Brain microvascular endothelial cell (primary cell): Measurements from ENCODE around the gene NR3C1.
A peak's percentile ranks its signal among the peaks of the same experiment; 100 is the strongest.

Experiments used
- DNase-seq: peaks from one replicate; pipeline ENCODE4 v3.0.0-alpha.2; 2020
- H3K27ac ChIP-seq: fragments of 250-450 bp; sonication (Bioruptor Pico); 2 replicates; pipeline ENCODE4 v1.5.1; 2020; ENCODE audit warnings: mild to moderate bottlenecking, moderate library complexity
- H3K27me3 ChIP-seq: fragments of 250-450 bp; sonication (Bioruptor Pico); replicated peaks from 2 replicates; pipeline ENCODE4 v1.5.1; 2020; ENCODE audit warnings: mild to moderate bottlenecking
- H3K36me3 ChIP-seq: fragments of 250-450 bp; sonication (Bioruptor Pico); replicated peaks from 2 replicates; pipeline ENCODE4 v1.5.1; 2020; ENCODE audit warnings: mild to moderate bottlenecking
- H3K4me3 ChIP-seq: 2 replicates; pipeline ENCODE4 v1.5.1; 2011; ENCODE audit warnings: low read depth, mild to moderate bottlenecking, control low read depth, low read length, moderate library complexity
- CTCF ChIP-seq: IDR thresholded peaks from 2 replicates; pipeline ENCODE4 v1.5.1; 2011; ENCODE audit warnings: low read depth, mild to moderate bottlenecking, moderate library complexity, low read length, control low read depth, inconsistent platforms; ENCODE audit errors: missing control alignments
- in situ Hi-C: cut with HindIII; loops from 2 replicates; pipeline ENCODE4 v1.10.0; 2017; ENCODE audit warnings: low sequenced_read_pairs, low pct_ligation_motif_present

Gene NR3C1

GRCh38 chr5:143309661-143310431 is 93.6 kb downstream of the NR3C1 start:
- Histone ChIP-seq H3K27ac (no peak overlapping the region), H3K36me3 (peaks cover 4% of the 10 kb centered on the region), H3K27me3 (no peaks in the 10 kb centered on the region), H3K4me3 (no peak overlapping the region)
- in situ Hi-C loops = no loop called here
- no peak for TF ChIP-seq CTCF
- DNase-seq = no peak

- DNase-seq = no peak
- no peak overlapping the region for H3K4me3 ChIP-seq
- peaks cover 4% of the 10 kb centered on the region for H3K36me3 ChIP-seq
- TF ChIP-seq CTCF = no peak
- H3K27me3 ChIP-seq = no peaks in the 10 kb centered on the region
- H3K27ac ChIP-seq = no peak overlapping the region
- in situ Hi-C loops = no loop called here
These were observed 94.8 kb downstream of the NR3C1 start for GRCh38 chr5:143308731-143309130.

GRCh38 chr5:143306040-143306439 is 97.4 kb downstream of the NR3C1 start:
- no peaks in the 10 kb centered on the region for H3K27me3 ChIP-seq
- in situ Hi-C loops = no loop called here
- TF ChIP-seq CTCF = no peak
- H3K27ac ChIP-seq = no peak overlapping the region
- peaks cover 2% of the 10 kb centered on the region for H3K36me3 ChIP-seq
- H3K4me3 ChIP-seq = no peak overlapping the region
- DNase-seq = no peak

GRCh38 chr5:143304836-143305475 is 98.5 kb downstream of the NR3C1 start:
- peak overlapping the region; percentile 16 for H3K27ac ChIP-seq
- in situ Hi-C loops = no loop called here

GRCh38 chr5:143302341-143303045 is 101.0 kb downstream of the NR3C1 start:
- H3K36me3 ChIP-seq = peaks cover 4% of the 10 kb centered on the region
- no peaks in the 10 kb centered on the region for H3K27me3 ChIP-seq
- H3K27ac ChIP-seq = no peak overlapping the region
- H3K4me3 ChIP-seq = no peak overlapping the region
- TF ChIP-seq CTCF = no peak
- in situ Hi-C loops = no loop called here
- no peak for DNase-seq

More at GRCh38 chr5:143304836-143305475, 98.5 kb downstream of the NR3C1 start:
- no peaks in the 10 kb centered on the region for H3K27me3 ChIP-seq
- H3K4me3 ChIP-seq = no peak overlapping the region
- no peak for DNase-seq
- no peak for TF ChIP-seq CTCF
- peaks cover 6% of the 10 kb centered on the region for H3K36me3 ChIP-seq
